Parathyroid adenoma (tissue), 2 donors: ENCODE results near the gene SFRP5.

Source experiments
- H2AFZ ChIP-seq: fragments of 300-600 bp; sonication (generic); one replicate; pipeline ENCODE4 v1.7.0; 2017; ENCODE audit warnings: antibody characterized with exemption, mild to moderate bottlenecking
- H3K27ac ChIP-seq: fragments of 300-600 bp; sonication (generic); one replicate; pipeline ENCODE4 v1.7.0; 2017
- H3K27me3 ChIP-seq: fragments of 300-600 bp; sonication (generic); one replicate; pipeline ENCODE4 v1.7.0; 2017; ENCODE audit warnings: low read length; ENCODE audit not compliant: control insufficient read depth, insufficient read depth
- H3K36me3 ChIP-seq: fragments of 300-600 bp; sonication (generic); one replicate; pipeline ENCODE4 v1.7.0; 2017; ENCODE audit warnings: low read length; ENCODE audit not compliant: control insufficient read depth, insufficient read depth
- H3K4me1 ChIP-seq: fragments of 300-600 bp; sonication (generic); one replicate; pipeline ENCODE4 v1.7.0; 2017; ENCODE audit warnings: control low read depth
- H3K4me2 ChIP-seq: fragments of 300-600 bp; sonication (generic); one replicate; pipeline ENCODE4 v1.7.0; 2017; ENCODE audit warnings: low read length
- H3K4me3 ChIP-seq: fragments of 300-600 bp; sonication (generic); one replicate; pipeline ENCODE4 v1.7.0; 2017; ENCODE audit warnings: low read depth, low read length
- H3K79me2 ChIP-seq: fragments of 300-600 bp; sonication (generic); one replicate; pipeline ENCODE4 v1.7.0; 2017; ENCODE audit warnings: control low read depth
- H3K9ac ChIP-seq: fragments of 300-600 bp; sonication (generic); one replicate; pipeline ENCODE4 v1.7.0; 2017; ENCODE audit warnings: mild to moderate bottlenecking
- H3K9me3 ChIP-seq: fragments of 300-600 bp; sonication (generic); one replicate; pipeline ENCODE4 v1.7.0; 2017; ENCODE audit warnings: low read length; ENCODE audit not compliant: control insufficient read depth
- CTCF ChIP-seq: fragments of 300-600 bp; sonication (generic); IDR thresholded peaks from one replicate; pipeline ENCODE4 v1.7.0; 2017; ENCODE audit warnings: antibody characterized with exemption, mild to moderate bottlenecking
- donor health status: primary hyperparathyroidism.

The SFRP5 gene

GRCh38 chr10:97729014-97729413 lies 42.8 kb downstream of the SFRP5 start:
- no peak overlapping the region for H2AFZ ChIP-seq
- H3K9me3 ChIP-seq: no peaks in the 10 kb centered on the region
- H3K4me3 ChIP-seq: no peak overlapping the region
- no peaks in the 10 kb centered on the region for H3K27me3 ChIP-seq
- no peak overlapping the region for H3K4me2 ChIP-seq
- no peaks in the 10 kb centered on the region for H3K36me3 ChIP-seq
- no peak for TF ChIP-seq CTCF
- no peaks in the 10 kb centered on the region for H3K4me1 ChIP-seq
- no peak overlapping the region for H3K9ac ChIP-seq
- H3K27ac ChIP-seq: no peak overlapping the region
- H3K79me2 ChIP-seq: no peaks in the 10 kb centered on the region

GRCh38 chr10:97726636-97727178 lies 45.1 kb downstream of the SFRP5 start:
- Histone ChIP-seq H3K27ac (no peak overlapping the region), H3K4me2 (no peak overlapping the region)

GRCh38 chr10:97724341-97724941 lies 47.4 kb downstream of the SFRP5 start:
- Histone ChIP-seq H3K27ac (no peak overlapping the region), H3K27me3 (no peaks in the 10 kb centered on the region), H3K9me3 (no peaks in the 10 kb centered on the region), H3K4me1 (no peaks in the 10 kb centered on the region), H3K36me3 (no peaks in the 10 kb centered on the region), H2AFZ (no peak overlapping the region), H3K9ac (no peak overlapping the region), H3K4me3 (no peak overlapping the region), H3K4me2 (no peak overlapping the region), H3K79me2 (no peaks in the 10 kb centered on the region)
- TF ChIP-seq CTCF: no peak

More at GRCh38 chr10:97726636-97727178, 45.1 kb downstream of the SFRP5 start:
- Histone ChIP-seq H3K79me2 (no peaks in the 10 kb centered on the region), H3K9me3 (no peaks in the 10 kb centered on the region), H3K4me1 (no peaks in the 10 kb centered on the region), H3K4me3 (no peak overlapping the region), H3K27me3 (no peaks in the 10 kb centered on the region), H2AFZ (peak overlapping the region; percentile 18), H3K36me3 (no peaks in the 10 kb centered on the region), H3K9ac (no peak overlapping the region)
- no peak for TF ChIP-seq CTCF

GRCh38 chr10:97723001-97723400 lies 48.8 kb downstream of the SFRP5 start:
- Histone ChIP-seq H3K9me3 (no peaks in the 10 kb centered on the region), H3K4me2 (no peak overlapping the region), H3K79me2 (no peaks in the 10 kb centered on the region), H3K9ac (no peak overlapping the region), H3K36me3 (no peaks in the 10 kb centered on the region), H2AFZ (no peak overlapping the region), H3K27ac (no peak overlapping the region), H3K4me3 (no peak overlapping the region), H3K4me1 (peaks cover 5% of the 10 kb centered on the region), H3K27me3 (no peaks in the 10 kb centered on the region)
- TF ChIP-seq CTCF: no peak
